Breast epithelium (tissue), 3 donors: ENCODE results near the gene PTPRN2.

Experiments used
- POLR2A ChIP-seq: fragments of 450-650 bp; IDR thresholded peaks from one replicate; pipeline ENCODE4 v1.6.1; 2016; ENCODE audit warnings: antibody characterized with exemption, mild to moderate bottlenecking, moderate library complexity
- POLR2AphosphoS5 ChIP-seq, 3 donors: sonication (generic); formaldehyde crosslinking; IDR thresholded peaks; one replicate each; pipeline ENCODE4 v1.6.1; 2017; ENCODE audit warnings: antibody characterized with exemption in 3 of 3
- TF ChIP-seq, protein P1 (sequence below), 3 donors: fragments of 450-650 bp; IDR thresholded peaks; one replicate each; pipeline ENCODE4 v1.5.1; 2016 to 2017; ENCODE audit warnings: antibody characterized with exemption in 3 of 3, mild to moderate bottlenecking in 3 of 3, moderate library complexity in 3 of 3

GRCh38 chr7:157900011-157900410 lies 687.6 kb downstream of the PTPRN2 start:
- TF ChIP-seq, protein P1, sequence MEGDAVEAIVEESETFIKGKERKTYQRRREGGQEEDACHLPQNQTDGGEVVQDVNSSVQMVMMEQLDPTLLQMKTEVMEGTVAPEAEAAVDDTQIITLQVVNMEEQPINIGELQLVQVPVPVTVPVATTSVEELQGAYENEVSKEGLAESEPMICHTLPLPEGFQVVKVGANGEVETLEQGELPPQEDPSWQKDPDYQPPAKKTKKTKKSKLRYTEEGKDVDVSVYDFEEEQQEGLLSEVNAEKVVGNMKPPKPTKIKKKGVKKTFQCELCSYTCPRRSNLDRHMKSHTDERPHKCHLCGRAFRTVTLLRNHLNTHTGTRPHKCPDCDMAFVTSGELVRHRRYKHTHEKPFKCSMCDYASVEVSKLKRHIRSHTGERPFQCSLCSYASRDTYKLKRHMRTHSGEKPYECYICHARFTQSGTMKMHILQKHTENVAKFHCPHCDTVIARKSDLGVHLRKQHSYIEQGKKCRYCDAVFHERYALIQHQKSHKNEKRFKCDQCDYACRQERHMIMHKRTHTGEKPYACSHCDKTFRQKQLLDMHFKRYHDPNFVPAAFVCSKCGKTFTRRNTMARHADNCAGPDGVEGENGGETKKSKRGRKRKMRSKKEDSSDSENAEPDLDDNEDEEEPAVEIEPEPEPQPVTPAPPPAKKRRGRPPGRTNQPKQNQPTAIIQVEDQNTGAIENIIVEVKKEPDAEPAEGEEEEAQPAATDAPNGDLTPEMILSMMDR (IDR thresholded peaks at IDR 0.05): no peak
- TF ChIP-seq POLR2A (no peak), POLR2AphosphoS5 (IDR thresholded peaks at IDR 0.05) (no peak)
